Activated CD4-positive, CD25-positive, alpha-beta regulatory T cell treated with anti-CD3 and anti-CD28 coated beads, Interleukin-2, amount 50 U/mL, for 16 hours (primary cell): ENCODE data around the gene TTK.
"Not testable (repeated sequence)": the region's sequence is repeated elsewhere in the genome, so short reads cannot be mapped to it uniquely, and the experiment has no call there.

Source experiments
- DNase-seq: peaks from one replicate; pipeline ENCODE4 v3.0.0-alpha.2; 2020; ENCODE audit warnings: low read depth, low spot score

The TTK gene

GRCh38 chr6:80021131-80021530 lies 16.7 kb downstream of the TTK start:
- no peak for DNase-seq

GRCh38 chr6:80021591-80021990 lies 17.1 kb downstream of the TTK start:
- DNase-seq, result no peak

- no peak for DNase-seq
Measured at GRCh38 chr6:80022803-80023202, 18.4 kb downstream of the TTK start.

- no peak for DNase-seq
Measured at GRCh38 chr6:80028589-80028988, 24.1 kb downstream of the TTK start.

GRCh38 chr6:80029470-80029869 lies 25.0 kb downstream of the TTK start:
- DNase-seq, result no peak

GRCh38 chr6:80048220-80048619 lies 43.8 kb downstream of the TTK start:
- DNase-seq, result not testable (repeated sequence)

GRCh38 chr6:80060774-80061173 lies 56.3 kb downstream of the TTK start:
- DNase-seq, result no peak

GRCh38 chr6:80068146-80068545 lies 63.7 kb downstream of the TTK start:
- not testable (repeated sequence) for DNase-seq

- not testable (repeated sequence) for DNase-seq
Measured at GRCh38 chr6:80070431-80070830, 66.0 kb downstream of the TTK start.

- no peak for DNase-seq
Measured at GRCh38 chr6:80077067-80077466, 72.6 kb downstream of the TTK start.

GRCh38 chr6:80088637-80089036 lies 84.2 kb downstream of the TTK start:
- DNase-seq, result no peak

- DNase-seq, result no peak
Measured at GRCh38 chr6:80091506-80091905, 87.1 kb downstream of the TTK start.
